HFF-Myc (cell line): Measurements from ENCODE around the gene SWI5.

Experiments
- DNase-seq: peaks from one replicate; pipeline ENCODE4 v3.0.0-alpha.2; 2011; ENCODE audit warnings: low read depth; ENCODE audit errors: extremely low read depth
- H3K4me3 ChIP-seq: replicated peaks from 2 replicates; pipeline ENCODE4 v1.5.1; 2011; ENCODE audit warnings: low read depth, mild to moderate bottlenecking, control low read depth, low read length
- CTCF ChIP-seq: IDR thresholded peaks from 2 replicates; pipeline ENCODE4 v1.5.1; 2012; ENCODE audit warnings: mild to moderate bottlenecking, low read depth, low read length, control low read depth; ENCODE audit errors: missing control alignments

The SWI5 gene

GRCh38 chr9:128257907-128258306, 18.2 kb upstream of the SWI5 start:
- TF ChIP-seq CTCF: no peak
- no peak for DNase-seq

GRCh38 chr9:128258326-128258725, 17.8 kb upstream of the SWI5 start:
- no peak for TF ChIP-seq CTCF
- no peak for DNase-seq
- H3K4me3 ChIP-seq: no peak overlapping the region

More at GRCh38 chr9:128257907-128258306, 18.2 kb upstream of the SWI5 start:
- no peak overlapping the region for H3K4me3 ChIP-seq

- no peak for DNase-seq
- no peak for TF ChIP-seq CTCF
- H3K4me3 ChIP-seq: no peak overlapping the region
Measured at GRCh38 chr9:128259156-128259555, 16.9 kb upstream of the SWI5 start.

GRCh38 chr9:128260340-128260739, 15.7 kb upstream of the SWI5 start:
- no peak for TF ChIP-seq CTCF
- H3K4me3 ChIP-seq: no peak overlapping the region
- DNase-seq: no peak

- no peak for TF ChIP-seq CTCF
- no peak for DNase-seq
- H3K4me3 ChIP-seq: no peak overlapping the region
Measured at GRCh38 chr9:128262687-128263086, 13.4 kb upstream of the SWI5 start.

- no peak for DNase-seq
- TF ChIP-seq CTCF: no peak
- no peak overlapping the region for H3K4me3 ChIP-seq
Measured at GRCh38 chr9:128265348-128265847, 10.7 kb upstream of the SWI5 start.
